HUDEP-2 (cell line): ENCODE results near the gene ALKBH6.
A peak's percentile ranks its signal among the peaks of the same experiment; 100 is the strongest.
"Not testable (repeated sequence)": the region's sequence is repeated elsewhere in the genome, so short reads cannot be mapped to it uniquely, and the experiment has no call there.

Source experiments
- DNase-seq, 76 experiments: peaks; one replicate each; lab custom pipeline; 2025; ENCODE audit not compliant: unreplicated experiment in 76 of 76; lab: John Stamatoyannopoulos, UW

ALKBH6 gene

DNA sequence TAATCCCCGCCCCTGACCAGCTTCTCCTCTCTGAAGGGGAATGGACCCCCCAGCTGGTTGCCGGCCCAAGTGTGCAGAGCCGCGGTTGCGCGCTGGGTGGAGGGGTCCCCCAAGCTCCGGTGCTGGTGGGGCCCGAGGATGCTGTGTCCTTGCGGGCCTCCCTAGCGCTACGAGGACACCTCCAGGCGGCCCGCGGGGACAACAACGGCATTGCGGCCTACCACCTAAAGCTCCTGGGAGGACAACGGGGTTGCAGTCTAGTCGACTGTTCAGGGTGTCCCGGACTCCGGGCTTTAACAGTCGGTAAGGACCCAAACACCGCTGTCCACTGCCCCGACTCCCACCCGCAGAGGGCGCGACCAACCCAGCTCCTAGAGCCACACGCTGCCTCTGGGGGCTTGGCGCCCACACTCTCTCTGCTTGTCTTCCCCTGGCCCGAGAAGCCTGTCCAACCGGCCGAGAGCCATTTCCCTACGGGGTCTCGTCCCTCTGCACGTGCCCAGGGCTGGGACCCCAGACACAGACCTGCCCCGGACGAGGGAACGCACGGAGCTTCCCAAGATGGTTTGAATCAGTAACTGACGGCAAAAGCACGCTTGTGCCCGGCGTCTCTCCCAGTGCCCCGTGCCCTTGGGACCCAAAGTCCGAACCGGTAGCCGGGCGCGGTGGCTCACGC is 20.0 kb downstream of the ALKBH6 start:
- DNase-seq = peak in 27 of 76 experiments; percentile 4 to 59 (median 28)

DNA sequence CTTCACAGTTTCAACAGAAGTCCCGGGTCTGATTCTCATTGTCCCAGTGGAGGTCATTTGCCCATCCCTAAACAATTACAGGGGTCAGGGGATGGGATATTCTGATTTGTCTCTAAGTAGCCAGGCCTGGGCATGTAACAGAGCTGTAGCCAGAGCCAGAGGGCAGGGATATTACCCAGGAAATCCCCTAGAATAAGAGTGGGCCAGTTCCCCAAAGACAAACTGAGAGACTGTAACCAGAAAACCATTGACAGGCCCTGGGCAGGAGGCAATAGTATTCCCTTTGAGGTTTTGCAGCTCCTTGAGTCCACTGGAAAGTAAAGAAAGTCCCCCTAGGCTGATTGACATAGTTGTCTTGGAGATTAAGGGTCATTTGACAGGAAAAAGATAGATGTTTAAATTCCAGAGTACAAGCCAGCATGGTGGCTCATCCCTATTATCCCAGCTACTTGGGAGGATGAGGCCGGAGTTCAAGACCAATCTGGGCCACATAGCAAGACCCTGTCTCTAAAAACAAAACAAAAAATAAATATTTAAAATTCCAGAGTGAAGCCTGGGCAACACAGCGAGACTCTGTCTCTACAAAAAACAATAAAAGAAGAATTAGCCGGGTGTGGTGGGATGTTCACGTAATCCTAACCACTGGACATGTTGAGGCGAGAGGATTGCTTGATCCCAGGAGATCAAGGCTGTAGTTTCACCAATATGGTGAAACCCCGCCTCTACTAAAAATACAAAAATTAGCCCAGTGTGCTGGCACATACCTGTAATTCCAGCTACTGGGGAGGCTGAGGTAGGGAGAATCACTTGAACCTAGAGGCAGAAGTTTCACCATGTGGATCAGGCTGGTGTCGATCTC is 20.9 kb downstream of the ALKBH6 start:
- no peak for DNase-seq

DNA sequence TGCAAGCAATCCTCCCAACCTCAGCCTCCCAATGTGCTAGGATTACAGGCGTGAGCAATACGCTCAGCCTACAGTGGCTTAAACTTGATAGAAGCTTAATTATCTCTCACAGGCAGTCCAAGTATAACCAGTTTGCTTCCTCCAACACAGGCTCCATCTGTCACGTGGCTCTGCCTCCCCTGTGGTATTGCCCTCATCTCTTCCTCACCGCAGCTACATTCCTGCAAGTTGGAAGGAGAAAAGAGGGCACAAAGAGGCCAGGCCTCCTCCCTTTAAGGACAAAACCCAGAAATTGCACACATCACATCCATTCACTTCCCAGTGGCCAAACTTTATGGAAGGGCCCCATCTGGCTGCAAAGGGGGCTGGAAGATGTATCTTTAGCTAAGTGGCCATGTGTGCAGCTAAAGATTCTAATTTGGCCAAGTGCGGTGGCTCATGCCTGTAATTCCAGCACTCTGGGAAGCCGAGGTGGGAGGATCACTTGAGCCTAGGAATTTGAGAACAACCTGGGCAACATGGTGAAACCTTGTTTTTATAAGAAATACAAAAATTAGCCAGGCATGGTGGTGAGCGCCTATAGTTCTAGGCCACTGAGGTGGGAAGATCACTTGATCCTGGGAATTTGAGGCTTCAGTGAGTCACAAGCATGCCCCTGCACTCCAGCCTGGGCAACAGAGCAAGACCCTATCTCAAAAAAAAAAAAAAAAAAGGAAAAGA is 22.1 kb downstream of the ALKBH6 start:
- no peak for DNase-seq

DNA sequence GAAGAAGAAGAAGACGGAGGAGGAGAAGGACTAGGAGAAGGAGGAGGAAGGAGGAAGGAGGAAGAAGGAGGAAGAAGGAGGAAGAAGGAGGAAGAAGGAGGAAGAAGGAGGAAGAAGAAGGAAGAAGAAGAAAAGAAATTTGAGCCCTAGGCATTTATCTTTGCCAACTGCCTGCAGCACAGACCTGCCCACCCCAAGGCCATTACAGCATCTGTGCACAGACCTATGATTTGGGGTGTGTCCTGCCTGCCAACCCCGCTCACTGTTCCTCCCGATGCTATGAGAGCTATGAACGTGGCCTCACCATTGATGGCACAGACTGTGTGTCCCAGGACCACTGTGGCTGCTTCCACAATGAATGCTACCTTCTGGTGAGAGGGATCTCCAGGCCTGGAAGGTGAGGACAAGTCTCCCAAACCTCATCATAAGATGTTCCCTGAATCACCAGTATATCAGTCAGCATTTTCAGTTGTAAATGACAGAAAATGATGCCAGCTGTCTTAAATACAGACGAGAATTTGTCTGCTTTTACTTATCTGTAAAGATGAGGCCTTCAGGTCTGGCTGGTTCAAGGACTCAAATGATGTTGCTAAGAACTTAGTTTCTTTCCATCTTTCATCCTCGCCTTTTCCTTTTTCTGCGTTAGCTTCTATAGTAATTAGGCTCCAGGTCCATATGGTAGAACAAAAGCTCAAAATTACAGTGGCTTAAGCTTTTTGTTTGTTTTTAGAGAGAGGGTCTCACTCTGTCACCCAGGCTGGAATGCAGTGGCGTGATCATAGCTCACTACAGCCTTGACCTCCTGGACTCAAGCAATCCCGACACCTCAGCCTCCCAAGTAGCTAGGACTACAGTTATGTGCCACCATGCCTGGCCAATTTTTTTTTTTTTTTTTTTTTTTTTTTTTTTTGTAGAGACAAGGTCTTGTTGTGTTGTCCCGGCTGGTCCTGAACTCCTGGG is 23.0 kb downstream of the ALKBH6 start:
- DNase-seq = no peak

DNA sequence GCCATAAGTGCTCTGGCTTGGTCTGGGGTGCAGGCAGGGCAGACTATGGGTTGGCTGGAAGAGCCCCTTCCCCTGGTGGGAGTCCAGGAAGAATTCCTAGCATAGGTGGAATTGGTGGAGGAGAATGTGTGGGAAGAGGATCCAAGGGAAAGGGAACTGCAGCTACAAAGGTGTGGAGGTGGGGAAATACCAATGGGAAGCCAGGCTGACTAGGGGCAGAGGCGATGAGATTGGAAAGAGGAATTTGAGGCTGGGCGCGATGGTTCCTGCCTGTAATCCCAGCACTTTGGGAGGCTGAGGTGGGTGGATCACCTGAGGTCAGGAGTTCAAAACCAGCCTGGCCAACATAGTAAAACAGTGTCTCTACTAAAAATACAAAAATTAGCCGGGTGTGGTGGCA is 23.9 kb downstream of the ALKBH6 start:
- DNase-seq = no peak

DNA sequence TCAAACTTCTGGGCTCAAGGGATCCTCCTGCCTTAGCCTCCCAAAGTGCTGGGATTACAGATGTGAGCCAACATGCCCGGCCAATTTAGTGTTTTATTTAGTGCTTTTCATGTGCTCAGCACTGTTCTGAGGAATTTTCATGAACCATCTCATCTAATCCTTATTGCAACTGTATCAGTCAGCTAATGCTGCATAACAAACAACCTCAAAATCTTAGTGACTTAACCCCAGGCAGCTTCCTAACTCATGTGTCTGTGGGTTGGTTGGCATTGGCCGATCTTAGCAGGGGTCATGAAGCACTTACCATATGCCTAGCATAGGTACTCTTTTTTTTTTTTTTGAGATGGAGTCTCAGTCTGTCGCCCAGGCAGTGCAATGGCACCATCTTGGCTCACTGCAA is 25.2 kb downstream of the ALKBH6 start:
- DNase-seq = no peak

DNA sequence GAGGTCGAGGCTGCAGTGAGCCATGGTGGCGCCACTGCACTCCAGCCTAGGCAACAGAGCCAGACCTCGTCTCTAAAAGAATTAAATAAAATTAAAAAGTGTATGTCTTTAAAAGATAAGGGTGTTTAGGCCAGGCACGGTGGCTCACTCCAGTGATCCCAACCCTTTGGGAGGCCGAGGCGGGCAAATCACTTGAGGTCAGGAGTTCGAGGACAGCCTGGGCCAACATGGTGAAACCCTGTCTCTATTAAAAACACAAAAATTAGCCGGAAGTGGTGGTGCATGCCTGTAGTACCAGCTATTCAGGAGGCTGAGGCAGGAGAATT is 26.5 kb downstream of the ALKBH6 start:
- no peak for DNase-seq

DNA sequence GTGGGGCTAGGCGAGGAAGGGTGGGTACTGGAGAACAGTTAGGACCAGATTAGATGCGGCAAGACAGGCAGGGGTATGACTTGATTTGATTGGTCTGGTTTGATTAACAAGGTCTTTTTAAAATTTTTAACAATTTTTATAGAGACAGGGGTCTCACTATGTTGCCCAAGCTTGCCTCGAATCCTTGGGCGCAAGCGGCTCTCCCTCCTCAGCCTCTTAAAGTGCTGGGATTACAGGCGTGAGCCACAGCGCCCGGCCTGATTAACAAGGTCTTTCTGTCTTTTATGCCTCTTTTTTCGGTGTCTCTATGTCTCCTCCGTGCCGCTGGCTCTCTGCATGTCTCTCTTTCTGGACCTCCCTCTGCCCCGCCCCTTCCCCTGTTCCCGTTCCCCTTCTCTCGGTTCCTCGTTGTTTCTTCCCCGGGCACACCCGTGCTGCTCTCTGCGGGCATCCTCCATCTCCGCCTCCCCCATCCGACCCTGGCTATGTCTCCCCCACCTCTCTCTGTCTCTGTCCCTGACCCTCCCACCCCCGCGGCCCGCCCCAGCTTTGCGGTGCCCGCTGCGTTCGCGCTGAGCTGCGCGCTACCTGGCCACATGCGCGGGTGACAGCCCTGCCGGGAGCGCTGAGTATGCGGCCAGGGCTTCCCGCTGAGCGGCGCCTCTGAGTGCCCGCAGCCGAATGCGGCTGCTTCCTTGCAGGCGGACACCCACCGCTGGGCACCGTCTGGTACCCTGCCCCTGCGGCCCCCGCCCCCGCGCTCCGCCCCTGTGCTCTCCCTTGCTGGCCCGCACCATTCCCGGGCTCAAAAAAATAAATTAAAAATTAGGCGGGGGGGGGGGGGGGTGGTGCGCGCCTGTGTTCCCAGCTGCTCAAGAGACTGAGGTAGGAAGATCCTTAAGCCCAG is 27.1 kb downstream of the ALKBH6 start:
- DNase-seq = peak in 1 of 76 experiments; percentile 11

DNA sequence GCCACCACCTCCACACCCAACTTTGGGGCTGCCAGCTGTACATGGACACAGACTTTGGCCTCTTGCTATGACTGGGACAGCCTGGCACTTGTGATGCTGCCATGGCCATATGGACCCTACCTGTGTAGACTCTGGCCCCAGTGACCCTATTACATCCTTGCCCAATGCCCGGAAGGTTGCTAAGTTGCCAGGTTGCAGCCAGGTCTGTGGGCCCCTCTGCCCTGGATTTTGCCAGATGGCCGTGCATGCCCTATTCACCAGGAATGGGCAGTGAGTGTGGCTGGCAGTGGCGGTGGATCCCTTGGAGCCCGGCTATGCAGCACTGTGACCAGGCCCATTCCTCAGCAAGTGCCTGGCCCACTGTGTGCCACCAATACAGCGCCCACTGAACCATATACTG is 27.9 kb downstream of the ALKBH6 start:
- no peak for DNase-seq

DNA sequence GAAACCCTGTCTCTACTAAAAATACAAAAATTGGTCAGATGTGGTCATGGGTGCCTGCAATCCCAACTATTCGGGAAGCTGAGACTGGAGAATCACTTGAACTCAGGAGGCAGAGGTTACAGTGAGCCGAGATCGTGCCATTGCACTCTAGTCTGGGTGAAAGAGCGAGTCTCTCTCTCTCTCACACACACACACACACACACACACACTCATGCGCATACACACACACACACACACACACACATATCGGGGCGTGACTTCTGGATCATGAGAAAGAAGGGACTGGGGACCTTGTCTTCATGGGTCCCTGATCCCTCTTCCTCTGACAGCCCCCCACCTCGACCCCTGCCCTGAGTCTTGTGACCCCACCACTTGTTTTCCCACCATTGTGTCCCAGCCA is 30.8 kb downstream of the ALKBH6 start:
- no peak for DNase-seq

DNA sequence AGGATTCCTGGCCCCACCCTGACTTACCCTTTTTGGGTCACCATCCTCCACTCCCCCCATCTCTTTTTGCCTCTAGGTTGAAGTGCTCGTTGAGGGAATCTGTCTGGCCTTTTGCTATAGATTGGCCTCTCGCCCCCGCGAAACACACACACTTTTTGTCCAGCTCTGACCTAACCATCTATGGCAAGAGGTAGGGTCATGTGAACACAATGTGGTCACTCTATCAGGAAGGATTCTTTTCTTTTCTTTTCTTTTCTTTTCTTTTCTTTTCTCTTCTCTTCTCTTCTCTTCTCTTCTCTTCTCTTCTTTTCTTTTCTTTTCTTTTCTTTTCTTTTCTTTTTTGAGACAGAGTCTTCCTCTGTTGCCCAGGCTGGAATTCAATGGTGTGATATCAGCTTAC is 33.0 kb downstream of the ALKBH6 start:
- not testable (repeated sequence) for DNase-seq

DNA sequence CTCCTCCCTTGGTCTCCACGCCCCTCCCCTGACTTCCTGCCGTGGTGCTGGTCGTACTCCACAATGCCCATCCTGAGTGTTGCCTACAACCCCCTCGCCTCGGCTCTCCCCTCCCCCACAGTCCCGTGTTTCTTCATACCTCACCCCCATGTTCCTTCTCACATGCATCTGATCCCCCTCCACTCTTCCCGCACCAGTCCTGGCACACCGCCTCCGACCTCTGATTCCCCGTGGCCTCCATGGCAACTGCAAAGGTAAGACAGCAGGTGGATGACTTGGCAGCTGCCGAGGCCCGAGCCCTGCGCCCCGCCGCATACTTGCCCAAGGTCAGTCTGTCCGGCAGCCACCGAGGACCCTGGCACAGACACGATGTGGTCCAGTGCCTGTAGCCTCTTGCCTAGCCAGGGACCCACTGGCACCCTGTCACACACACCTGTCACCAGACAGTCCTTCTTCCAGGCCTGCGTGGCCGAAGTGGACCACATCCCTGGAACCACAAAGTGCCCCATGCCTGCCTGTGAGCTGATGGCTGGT is 35.1 kb downstream of the ALKBH6 start:
- DNase-seq = no peak

DNA sequence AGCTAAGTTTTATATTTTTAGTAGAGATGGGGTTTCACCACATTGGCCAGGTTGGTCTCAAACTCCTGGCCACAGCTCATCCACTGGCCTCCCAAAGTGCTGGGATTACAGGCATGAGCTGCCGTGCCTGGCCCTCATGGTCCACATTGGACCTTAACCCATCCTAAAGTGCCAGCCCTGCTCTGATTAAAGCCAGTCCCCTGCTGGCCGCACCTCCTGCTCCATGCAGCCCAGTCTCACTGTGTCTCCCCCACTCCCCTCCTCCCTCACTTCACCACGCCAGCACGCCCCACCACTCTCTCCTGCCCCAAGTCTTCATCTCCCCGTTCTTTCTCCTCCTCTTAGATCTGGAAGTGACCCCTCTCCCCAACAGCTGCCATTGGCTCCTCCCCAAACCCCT is 35.7 kb downstream of the ALKBH6 start:
- no peak for DNase-seq

DNA sequence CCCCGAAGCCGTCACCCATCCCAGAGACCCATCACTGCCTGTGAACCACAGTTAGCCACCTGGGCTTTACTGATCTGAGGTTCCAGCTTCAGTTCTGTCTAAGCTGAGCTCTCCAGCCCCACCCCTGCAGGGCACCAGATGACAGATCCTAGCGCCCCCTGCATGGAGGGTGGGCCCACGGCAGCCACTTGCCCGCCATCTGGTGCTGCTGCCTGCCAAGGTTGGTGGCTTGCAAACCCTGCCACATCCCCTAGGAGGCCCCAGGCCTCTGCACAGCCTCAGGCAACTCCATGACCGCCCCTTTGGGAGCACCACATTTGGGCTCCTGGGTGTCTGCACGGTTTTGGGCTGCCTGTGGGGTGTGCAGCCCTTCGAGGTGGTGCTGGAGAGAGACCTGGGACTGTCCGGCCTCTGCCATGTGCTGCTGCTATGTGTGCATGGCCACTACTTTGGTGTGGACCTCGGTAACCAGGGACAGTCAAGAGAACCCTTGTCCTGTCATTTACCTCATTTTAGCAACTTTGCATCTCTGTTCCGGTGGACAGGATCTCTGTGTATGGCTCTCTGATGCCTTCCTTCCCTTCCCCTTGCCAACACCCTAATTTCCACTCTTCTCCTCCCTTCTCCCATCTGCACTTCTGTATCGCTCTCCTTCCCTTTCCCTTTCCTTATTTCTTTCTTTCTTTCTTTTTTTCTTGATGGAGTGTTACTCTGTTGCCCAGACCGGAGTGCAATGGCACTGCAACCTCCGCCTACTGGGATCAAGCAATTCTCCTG is 36.4 kb downstream of the ALKBH6 start:
- peak in 51 of 76 experiments; percentile 9 to 75 (median 41) for DNase-seq

DNA sequence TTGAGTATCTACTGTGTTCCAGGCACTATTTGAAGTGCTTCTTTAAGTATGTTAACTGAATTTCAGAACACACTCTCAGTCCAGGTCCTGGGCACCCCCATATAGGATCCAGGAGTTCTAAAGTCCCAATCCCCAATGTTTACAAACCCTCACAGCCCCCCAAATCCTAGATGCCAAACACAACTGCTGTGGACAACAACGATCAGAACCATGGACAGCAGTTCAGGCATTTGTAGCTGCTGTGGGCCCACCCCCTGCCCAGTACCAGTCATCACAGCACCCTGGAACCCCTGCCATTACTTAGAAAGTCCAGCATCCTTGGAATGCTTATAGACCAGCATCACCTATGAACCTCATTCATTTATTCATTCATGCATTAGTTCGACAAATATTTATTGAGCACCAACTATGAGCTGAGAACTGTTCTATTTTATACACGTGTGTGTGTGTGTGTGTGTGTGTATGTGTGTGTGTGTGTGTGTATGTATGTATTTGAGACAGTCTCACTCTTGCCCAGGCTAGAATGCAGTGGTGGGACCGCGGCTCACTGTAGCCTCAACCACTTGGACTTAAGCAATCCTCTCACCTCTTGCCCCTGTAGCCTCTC is 38.3 kb downstream of the ALKBH6 start:
- DNase-seq = peak in 11 of 76 experiments; percentile 4 to 20 (median 14)

DNA sequence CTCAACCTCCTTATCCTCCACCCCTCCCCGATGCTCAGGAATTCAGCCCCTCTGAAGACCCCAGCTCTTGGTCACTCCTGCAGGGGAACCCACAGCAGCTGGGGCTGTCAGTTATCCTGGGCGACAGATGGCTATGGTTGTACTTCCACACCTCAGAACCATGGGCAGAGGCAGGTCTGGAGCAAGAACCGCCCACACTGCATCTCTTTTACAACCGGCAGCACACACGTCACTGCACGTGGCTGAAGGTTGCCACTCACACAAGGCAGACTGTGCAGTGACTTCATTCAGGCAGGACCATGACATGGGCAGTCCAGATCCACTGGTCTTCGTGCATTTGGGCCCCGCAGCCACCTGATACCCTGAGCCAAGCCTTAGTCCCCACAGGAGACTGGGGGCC is 40.5 kb downstream of the ALKBH6 start:
- no peak for DNase-seq

DNA sequence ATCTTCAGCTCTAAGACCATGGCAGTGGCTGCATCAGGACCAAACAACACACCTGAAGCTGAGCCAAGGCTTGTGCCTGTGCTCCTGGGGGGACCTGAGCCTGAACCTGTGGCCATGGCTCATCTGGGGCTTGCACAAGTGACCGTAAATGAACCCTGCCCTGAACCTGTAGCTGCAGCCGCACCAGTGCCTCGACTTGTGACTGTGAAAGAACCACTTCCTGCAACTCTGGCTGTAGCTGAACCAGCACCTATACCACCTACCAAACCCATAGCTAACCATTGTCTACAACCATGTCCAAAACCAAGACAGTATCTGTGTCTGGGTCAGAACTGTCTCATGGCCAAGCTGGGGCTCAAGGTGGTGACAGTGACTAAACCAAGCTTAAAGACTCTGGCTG is 47.2 kb downstream of the ALKBH6 start:
- no peak for DNase-seq

DNA sequence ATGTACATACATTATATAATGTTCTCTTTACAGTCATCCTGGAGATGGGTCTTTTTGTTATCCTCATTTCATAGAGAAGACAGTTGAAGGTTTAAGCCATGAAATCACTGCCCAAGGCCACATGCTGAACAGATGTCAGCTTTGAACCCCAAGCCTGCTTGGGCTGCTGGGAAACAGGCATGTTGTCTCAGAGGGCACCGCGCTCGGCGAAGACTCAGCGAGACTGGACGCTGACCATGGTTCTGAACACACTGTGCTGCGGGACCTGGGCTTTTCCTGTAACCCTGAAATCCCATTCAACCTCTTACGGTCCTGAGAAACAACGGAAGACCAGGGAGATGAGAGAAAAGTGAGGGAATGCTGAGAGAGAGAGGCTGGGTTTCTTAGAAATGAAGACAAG is 50.5 kb downstream of the ALKBH6 start:
- peak in 41 of 76 experiments; percentile 2 to 60 (median 24) for DNase-seq
